Posterior vena cava (tissue), 2 donors: ENCODE measurements around the gene PRDX2. TPM values are rescaled to one million over a fixed set of nuclear protein-coding genes. Genes with fewer than 3 reads are reported as not detected.
"Not testable (repeated sequence)": the region's sequence is repeated elsewhere in the genome, so short reads cannot be mapped to it uniquely, and the experiment has no call there.

ENCODE experiments used
- DNase-seq: peaks from one replicate; pipeline ENCODE4 v3.0.0-alpha.2; 2020; ENCODE audit warnings: low spot score
- intact Hi-C, 2 donors: fragments of 100-400 bp; cut with DNase I; formaldehyde crosslinking; loops; one replicate each; pipeline versions ENCODE4 v1.14.1 to v1.14.2; 2022 to 2023
- long read RNA-seq, 2 donors: library from polyadenylated mRNA; unstranded; transcript quantifications; one replicate each; pipeline ENCODE4 v2.0.0, GENCODE V29; 2020 to 2021
- total RNA-seq, 2 donors: library from RNA; stranded (reverse); fragmentation: NEBNext Ultra II Directional; extraction: Animal tissue kit (Norgen Biotek cat#: 25700); gene quantifications; one replicate each; pipeline ENCODE4 v1.2.1, GENCODE V29; 2021
- donor health status: DM: yes; HTN: yes; CAD: no.
- donor health status: DM: yes; HTN: yes; CAD: no.

Gene PRDX2
- 100 to 1,000 TPM; 126 to 130 TPM for total RNA-seq
- long read RNA-seq, donor 1, transcript PRDX2-201 (6 exons, 987 nt), result major isoform, 55 of 57 reads
- long read RNA-seq, donor 1, partial matches to known transcripts, result 2 of 57 reads
- long read RNA-seq, donor 1, other reads (novel, unspliced or antisense), result 0 of 57 reads
- long read RNA-seq, donor 2, transcript PRDX2-201 (6 exons, 987 nt), result major isoform, 266 of 280 reads
- long read RNA-seq, donor 2, partial matches to known transcripts, result 9 of 280 reads
- long read RNA-seq, donor 2, other reads (novel, unspliced or antisense), result 4 of 280 reads

DNA sequence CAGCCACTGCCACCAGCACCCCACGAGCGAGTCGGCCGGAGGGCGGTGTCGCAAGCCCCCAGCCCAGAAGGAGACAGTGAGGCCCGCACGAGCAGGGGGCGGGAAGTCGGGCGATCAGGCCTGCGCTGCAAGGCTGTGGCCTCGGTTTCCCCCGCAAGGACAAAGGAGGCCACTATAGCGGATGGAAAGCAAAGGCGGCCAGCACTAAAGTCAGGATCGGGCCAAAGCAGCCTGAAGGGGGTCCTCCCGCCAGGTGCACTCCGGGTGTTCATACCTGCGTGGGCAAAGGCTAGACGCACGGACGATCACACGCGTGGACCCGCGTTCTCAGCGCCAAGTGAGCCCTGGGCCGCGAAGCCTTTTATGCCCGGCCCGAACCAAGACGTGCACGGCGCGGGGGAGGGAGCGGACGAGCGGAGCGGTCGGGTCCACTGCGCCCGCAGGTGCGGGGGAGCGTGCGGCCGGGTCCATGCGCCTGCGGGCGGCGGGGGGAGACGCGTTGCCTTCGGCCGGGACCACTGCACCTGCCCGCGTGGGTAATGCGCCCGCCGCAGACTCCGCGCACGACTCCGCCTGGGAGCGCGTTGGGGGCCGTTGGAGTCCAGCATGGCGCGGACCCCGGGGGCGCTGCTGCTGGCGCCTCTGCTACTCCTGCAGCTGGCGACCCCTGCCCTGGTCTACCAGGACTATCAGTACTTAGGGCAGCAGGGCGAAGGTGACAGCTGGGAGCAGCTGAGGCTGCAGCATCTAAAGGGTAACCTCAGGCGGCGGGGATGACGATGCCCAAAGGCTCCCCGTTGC, at the start of gene PRDX2, which contains the start of gene THSD8:
Gene PRDX2 (minus strand): TSS at position 335 of the 801 bp plus-strand sequence. CDS start 539 bp downstream, outside the sequence.
Gene THSD8 (plus strand): TSS at position 604 of the 801 bp plus-strand sequence. CDS start 3 bp downstream, at position 607.
- peak; percentile 93 for DNase-seq
- intact Hi-C loops, result loop anchor here in 1 of 2 donors (5.0 kb wide), 1 partner anchor 34 kb away; no protein-coding TSS in a partner anchor

DNA sequence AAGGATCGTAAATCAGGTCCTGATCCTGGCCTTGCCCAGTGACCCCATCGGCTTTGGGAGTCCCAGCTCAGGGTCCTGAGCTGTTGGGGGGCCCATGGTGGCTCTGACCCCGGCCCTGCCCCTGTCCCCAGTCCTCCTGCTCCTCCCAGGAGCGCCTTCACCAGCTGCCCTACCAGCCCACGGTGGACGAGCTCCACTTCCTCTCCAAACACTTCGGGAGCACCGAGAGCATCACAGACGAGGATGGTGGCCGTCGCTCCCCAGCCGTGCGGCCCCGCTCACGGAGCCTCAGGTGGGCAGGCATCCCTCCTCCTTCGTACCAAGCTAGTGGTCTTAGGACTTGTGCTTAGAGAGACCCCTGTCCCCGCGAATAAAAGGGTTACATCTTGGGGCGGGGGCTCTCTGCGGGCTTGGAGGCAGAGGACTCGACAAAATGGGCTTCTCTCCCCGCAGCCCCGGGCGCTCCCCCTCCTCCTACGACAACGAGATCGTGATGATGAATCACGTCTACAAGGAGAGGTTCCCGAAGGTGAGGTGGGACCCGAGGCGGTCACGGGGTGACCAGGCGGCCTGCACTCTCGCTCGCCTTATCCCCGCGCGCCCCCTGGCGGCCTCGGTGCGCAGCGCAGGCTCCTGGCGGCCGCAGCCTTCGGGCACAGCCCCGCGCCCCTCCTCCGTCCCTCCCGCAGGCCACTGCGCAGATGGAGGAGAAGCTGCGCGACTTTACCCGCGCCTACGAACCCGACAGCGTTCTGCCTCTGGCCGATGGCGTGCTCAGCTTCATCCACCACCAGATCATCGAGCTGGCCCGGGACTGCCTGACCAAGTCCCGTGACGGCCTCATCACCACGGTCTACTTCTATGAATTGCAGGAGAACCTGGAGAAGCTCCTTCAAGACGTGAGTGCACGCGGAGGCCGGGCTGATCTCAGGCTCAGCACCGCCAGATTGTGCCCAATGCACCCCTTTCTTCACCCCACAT, 45.8 kb upstream of the PRDX2 start:
- intact Hi-C loops, result loop anchor here (5.0 kb wide), 2 partner anchors 80 to 85 kb away; no protein-coding TSS in a partner anchor
- DNase-seq, result peak; percentile 94

DNA sequence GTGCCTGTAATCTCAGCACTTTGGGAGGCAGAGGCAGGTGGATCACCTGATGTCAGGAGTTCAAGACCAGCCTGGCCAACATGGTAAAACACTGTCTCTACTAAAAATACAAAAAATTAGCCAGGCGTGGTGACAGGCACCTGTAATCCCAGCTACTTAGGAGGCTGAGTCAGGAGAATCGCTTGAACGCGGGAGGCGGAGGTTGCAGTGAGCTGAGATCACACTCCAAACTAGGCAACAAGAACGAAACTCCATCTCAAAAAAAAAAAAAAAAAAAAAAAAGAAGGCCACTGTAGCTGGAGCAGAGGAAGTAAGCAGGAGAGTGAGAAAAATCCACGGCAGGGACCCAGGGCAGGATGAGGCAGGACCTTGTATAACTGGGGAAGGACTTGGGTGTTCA, 45.0 kb upstream of the PRDX2 start:
- not testable (repeated sequence) for DNase-seq
- intact Hi-C loops, result loop anchor here (5.0 kb wide), 2 partner anchors 79 to 84 kb away; no protein-coding TSS in a partner anchor

DNA sequence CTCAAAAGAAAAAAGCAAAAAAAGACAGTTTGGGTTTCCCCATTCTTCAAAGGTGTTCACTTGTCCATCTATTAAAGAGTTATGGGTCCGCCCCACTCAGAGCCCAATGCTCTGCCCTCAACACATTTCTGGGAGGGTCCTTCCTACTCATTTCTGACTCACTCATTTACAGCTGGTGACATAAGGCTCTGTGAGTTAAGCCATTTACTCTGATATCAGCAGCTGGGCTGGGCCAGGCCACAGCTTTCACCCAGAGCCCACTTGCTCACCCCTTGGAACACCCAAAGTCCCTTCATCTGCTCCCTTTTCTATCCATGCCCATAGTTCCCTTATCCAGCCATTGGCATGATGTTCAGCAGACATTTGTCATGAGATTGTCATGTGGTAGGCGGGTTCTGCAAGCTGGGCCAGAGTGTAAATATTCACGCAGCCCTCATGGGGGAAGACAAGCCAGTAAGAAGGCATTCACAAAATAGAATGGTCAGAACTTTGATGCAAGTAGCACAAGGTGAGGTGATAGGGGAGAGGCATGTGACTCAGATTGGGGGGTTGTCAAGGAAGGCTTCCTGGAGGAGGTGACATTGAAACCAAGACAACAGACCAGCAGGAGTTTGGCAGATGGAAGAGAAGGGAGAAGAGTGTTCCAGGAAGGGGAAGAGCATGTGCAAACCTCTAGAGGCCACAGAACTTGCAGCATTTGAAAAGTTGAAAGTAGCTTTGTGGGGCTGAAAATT, 42.6 kb upstream of the PRDX2 start:
- intact Hi-C loops, result no loop called here
- no peak for DNase-seq

DNA sequence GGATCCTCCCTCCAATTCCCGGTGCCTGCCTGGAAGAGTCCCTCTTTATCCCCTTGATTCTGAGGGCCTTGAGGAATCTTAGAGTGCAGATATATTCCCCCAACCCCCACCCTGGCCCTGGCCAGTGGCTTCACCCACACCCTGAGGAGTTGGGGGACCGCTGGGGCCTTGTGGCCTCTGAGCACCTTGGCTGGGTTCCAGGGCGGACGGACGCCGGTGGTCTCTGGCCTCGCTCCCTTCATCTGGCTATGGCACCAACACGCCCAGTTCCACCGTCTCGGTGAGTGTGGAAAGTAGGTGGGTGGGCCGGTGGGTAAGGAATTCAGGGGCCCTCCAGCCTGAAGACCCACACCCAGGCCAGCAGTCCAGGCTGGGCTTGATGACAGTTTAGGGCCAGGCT, 41.7 kb upstream of the PRDX2 start:
- intact Hi-C loops, result no loop called here
- DNase-seq, result no peak

DNA sequence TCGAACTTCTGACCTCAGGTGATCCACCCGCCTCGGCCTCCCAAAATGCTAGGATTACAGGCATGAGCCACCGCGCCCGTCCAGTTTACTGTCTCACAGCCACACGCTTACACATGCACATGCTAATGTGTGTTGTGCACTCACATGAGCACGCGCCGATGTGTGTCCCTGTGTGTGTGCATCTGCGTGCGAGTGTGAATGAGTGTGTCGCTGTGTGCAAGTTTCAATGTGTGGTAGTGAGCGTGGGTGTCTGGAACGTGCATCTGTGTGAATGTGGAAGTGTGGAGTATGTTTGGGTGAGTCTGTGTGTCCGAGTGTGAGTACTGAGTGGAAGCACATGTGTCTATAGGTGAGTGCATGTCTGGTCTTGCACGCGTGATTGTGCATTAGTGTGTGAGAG, 40.9 kb upstream of the PRDX2 start:
- intact Hi-C loops, result no loop called here
- no peak for DNase-seq

DNA sequence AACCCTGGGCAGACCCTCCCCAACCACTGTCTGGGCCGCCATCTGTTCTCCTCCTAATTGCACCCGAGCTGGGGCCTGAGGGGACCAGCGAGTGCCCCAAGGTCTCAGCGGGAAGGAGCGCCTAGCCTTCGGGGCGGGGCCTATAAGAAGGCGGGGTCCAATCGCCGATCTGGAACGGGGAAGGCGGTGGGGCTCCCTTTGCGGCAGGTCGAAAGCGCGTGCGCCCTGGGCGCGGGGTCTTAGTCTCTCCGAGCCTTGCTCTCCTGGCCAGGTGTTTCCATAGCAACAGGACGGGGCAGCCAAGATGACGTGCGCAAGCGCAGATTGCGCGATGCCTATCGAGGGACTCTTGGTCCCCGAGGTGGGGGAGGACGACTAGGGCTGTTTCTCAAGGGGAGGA, 39.5 kb upstream of the PRDX2 start:
- no peak for DNase-seq
- intact Hi-C loops, result no loop called here

DNA sequence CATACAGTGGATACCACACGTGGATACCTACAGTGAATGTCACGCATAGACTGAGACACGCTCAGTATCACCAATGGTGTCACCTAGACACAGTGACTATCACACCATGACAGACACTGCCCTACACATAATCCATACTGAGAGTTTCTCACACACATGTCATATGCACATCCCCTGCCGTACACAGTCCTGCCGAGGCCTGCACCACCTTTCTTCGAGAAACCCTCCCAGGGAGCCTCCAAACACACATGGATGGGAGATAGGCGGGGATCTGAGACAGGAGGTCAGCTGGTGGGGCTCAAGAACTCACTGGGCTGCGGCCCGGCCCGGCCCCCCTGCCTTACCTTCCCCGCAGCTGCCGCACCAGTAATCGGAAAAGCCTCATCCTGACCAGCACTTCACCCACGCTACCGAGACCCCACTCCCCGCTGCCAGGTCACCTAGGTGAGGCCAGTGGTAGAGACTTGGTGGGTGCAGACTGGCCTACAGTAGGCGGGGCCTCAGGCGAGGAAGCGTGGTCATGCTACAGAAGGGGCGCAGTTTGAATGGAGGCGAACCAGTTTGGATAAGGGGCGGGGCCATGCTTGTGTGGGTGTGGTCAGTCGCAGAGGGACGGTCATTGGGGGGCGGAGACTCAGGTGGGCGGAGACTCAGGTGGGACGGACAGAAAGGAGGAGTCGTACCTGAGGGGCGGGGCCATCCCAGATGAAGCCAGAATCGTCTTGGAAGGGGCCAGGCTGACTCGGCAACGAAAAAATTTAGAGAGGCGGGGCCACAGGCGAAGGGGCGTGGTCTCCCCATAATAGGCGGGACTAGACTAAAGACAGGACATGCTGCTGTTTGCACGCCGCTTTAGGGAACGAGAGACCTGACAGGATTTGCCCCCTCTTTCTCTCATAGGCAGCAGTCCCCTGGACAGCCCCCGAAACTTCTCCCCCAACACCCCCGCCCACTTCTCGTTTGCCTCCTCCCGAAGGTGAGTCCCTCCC, 38.8 kb upstream of the PRDX2 start:
- no peak for DNase-seq
- intact Hi-C loops, result no loop called here

DNA sequence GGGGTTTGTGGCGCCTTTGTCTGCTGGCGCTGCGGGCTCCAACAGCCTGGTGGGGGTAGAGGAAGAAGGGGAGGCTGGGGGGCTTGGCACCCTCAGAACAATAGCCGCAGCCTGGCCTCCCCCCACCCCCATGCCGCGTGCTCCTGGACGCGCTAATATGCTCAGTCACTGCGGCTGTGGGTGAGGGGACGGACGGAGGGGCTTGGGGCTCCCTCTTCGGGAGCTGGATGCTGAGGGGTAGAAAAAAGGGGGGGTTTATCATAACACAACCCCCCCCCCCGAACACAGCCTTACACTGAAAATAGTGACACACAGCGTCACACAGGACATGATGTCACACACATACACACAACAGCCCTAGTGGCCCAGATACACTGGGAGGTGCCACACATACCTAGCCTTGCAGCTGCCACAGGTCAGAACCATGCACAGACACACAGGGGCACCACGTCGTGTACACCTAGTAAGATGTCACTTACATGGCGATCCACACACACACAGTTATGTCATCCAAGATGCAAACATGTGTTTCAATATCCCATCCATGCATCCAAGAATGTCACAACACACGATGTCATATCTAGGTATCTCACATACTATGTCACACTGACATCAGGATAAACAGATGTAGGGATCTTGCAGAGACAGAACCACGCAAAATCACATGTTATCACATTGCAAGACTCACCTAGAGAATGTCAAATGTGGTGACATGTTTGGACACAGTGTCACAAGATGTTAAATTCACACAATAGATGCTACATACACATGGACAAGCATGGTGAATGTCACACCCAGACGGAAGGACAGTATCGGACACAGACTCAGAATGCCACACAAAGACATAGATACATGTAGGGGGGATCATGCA, 37.5 kb upstream of the PRDX2 start:
- no peak for DNase-seq
- intact Hi-C loops, result no loop called here

DNA sequence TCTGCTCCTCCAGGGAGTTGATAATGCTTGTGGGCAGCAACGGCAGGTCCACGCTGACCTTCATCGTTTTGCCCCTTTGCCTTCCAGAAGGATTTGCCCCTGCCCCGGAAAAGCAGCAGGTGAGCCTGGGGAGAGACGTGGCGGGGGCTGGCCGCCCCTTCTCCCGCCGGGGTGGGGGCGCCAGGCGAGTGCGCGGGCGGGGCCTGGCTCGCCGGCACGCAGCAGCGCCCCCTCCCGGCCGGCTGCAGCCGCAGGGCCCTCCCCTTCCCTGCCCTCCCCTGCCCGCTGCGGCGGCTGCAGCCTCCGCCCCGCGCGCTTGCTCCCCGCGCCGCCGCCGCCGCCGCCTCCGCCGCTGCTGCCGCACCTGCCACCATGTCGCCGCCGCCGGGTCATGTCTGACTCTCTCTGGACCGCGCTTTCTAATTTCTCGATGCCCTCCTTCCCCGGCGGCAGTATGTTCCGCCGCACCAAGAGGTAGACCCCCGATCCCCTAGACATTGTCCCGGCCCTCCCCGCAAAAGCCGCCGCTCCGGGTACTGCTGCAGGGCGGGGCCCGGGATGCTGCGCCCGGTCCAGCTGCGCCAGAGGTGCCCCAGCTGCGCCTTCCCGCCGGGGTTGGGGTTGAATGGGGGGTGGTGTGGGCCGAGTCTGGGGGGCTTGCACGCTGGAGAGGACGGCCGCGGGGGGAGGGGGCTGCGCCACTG, 36.7 kb upstream of the PRDX2 start, which contains the start of gene MAST1:
Gene MAST1 (plus strand): TSS at position 334 of the 704 bp plus-strand sequence. CDS start 58 bp downstream, at position 392.
- no peak for DNase-seq
- intact Hi-C loops, result no loop called here

DNA sequence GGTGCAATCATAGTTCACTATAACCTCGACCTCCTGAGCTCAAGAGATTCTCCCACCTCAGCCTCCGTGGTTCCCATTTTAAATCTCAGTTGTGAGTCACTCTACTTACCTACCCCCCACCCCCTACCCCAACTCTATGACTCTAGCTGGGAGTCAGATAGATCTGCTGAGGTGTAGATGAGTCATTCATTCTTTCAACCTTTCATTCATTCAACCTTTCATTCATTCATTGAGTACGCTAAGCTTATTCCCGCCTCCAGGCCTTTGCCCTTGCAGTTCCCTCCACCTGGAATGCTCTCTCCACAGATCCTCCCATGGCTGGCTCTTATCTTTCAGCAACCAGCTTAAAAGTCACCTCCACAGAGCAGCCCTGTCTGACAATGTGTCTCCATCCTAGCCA, 35.6 kb upstream of the PRDX2 start:
- no peak for DNase-seq
- intact Hi-C loops, result no loop called here

DNA sequence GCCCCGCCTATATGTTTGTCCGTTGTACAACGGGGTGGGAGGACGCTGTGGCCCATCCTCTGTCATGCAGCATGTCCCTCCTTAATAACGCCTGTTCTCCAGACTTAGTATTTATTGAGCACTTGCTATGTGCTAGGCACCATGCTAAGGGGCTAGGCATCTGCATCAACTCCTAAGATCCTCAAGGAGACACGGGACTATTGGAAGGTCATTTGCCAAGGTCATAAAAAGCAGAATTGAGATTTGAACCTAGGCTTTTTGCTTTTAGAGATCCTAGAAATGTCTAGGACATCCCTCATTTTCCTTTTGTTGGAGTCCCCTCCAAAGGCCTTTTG, 34.9 kb upstream of the PRDX2 start:
- intact Hi-C loops, result no loop called here
- no peak for DNase-seq

DNA sequence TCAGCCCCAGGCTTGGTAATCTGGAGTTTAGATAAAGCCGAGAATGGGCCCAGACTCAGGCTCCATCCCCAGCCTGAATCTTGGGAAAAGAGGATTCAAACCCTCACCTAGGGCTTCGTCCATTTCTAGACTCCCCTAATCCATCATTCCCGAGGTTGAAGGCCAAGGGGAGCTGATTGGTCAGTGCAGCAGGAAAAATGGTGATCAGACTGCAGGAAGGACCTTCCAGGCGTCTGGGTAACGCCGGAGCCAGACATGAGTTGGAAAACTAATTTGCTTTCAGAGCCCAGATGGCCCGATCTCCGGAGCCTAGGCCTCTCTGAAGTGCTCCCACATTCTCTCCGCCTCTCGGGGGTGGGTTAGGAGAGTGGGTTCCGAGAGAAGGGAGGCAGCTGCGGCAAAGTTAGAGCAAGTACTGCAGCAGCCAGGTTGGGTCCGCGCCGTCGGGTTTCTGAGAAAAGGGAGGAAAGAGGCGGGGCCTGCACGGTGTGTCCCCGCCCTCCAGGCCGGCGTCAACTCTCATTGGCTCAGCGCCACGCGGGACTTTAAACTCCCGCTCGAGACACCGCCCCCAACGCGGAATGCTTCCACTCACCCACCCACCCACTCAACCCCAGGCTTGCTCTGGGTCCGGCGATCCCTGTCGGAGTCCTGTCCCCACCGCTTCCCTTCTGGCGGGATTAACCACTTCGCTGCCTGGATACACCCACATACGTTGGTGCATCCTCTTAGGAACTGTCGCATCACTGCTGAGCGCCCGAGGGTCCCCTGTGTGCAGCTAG, 33.6 kb upstream of the PRDX2 start:
- intact Hi-C loops, result no loop called here
- no peak for DNase-seq

DNA sequence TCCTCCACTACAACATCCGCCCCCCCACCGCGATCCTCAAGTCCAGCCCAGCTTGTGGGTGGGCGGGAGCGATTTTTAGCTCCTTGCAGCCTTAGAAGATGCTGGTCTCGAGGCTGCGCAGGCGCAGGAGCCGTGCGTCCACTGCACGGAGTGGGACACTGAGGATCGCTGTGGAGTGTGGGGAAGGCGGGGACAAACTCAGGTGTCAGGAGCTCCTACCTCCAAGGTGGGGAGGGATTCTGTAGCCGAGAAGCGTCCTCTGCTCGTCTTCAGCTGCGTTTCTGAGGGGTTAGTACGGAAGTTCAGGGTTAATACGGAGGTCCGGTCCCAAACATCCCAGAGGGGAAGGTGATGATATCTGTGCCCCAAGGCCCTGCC, 33.0 kb upstream of the PRDX2 start, which contains the start of gene RTBDN:
Gene RTBDN (minus strand): TSS at position 14 of the 378 bp plus-strand sequence. CDS start 4,600 bp downstream, outside the sequence.
- intact Hi-C loops, result no loop called here

More for the DNA sequence above, 33.0 kb upstream of the PRDX2 start, which contains the start of gene RTBDN:
- no peak for DNase-seq
